IPS DF 6.9 (cell line): Measurements from ENCODE around the gene ANKRD65.
"Not testable (repeated sequence)": the region's sequence is repeated elsewhere in the genome, so short reads cannot be mapped to it uniquely, and the experiment has no call there.

Experiments used
- DNase-seq: peaks from one replicate; pipeline ENCODE4 v3.0.0-alpha.2; 2013; ENCODE audit warnings: low read depth, low spot score
- H3K27ac ChIP-seq: one replicate; pipeline ENCODE4 v1.5.1; 2013; ENCODE audit warnings: low read length, control low read depth
- H3K27me3 ChIP-seq: 2 replicates; pipeline ENCODE4 v1.6.1; 2013; ENCODE audit warnings: mild to moderate bottlenecking, low read length; ENCODE audit not compliant: control insufficient read depth, insufficient read depth
- H3K36me3 ChIP-seq: 2 replicates; pipeline ENCODE4 v1.6.1; 2013; ENCODE audit warnings: low read length; ENCODE audit not compliant: control insufficient read depth, insufficient read depth
- H3K4me1 ChIP-seq: 2 replicates; pipeline ENCODE4 v1.6.1; 2013; ENCODE audit warnings: low read length; ENCODE audit not compliant: control insufficient read depth, insufficient read depth
- H3K4me3 ChIP-seq: 2 replicates; pipeline ENCODE4 v1.5.1; 2013; ENCODE audit warnings: mild to moderate bottlenecking, low read length
- H3K9me3 ChIP-seq: 2 replicates; pipeline ENCODE4 v1.6.1; 2013; ENCODE audit warnings: low read length, inconsistent platforms; ENCODE audit not compliant: control insufficient read depth, insufficient read depth
- WGBS: extraction: QIAGEN DNeasy Blood & Tissue Kit; methylation state at CpG from one replicate; pipeline ENCODE4 v1.1.7; 2013; ENCODE audit warnings: mixed read lengths, missing lambda C conversion rate; ENCODE audit not compliant: insufficient read length, insufficient coverage; 5-methylcytosine and 5-hydroxymethylcytosine counted together

Gene ANKRD65

GRCh38 chr1:1393014-1393413 lies 28.1 kb downstream of the ANKRD65 start:
- no peak overlapping the region for H3K4me3 ChIP-seq
- H3K27ac ChIP-seq, result no peak overlapping the region
- no peaks in the 10 kb centered on the region for H3K9me3 ChIP-seq
- H3K4me1 ChIP-seq, result no peaks in the 10 kb centered on the region
- DNase-seq, result no peak
- H3K36me3 ChIP-seq, result peaks cover 57% of the 10 kb centered on the region
- no CpG with 5 or more reads among the region's 4 CpGs for WGBS
- H3K27me3 ChIP-seq, result no peaks in the 10 kb centered on the region

GRCh38 chr1:1391225-1391624 lies 29.9 kb downstream of the ANKRD65 start:
- WGBS, result no CpG with 5 or more reads among the region's 12 CpGs
- DNase-seq, result no peak
- no peak overlapping the region for H3K27ac ChIP-seq
- no peaks in the 10 kb centered on the region for H3K9me3 ChIP-seq
- no peaks in the 10 kb centered on the region for H3K27me3 ChIP-seq
- H3K4me3 ChIP-seq, result no peak overlapping the region
- H3K36me3 ChIP-seq, result peaks cover 70% of the 10 kb centered on the region
- no peaks in the 10 kb centered on the region for H3K4me1 ChIP-seq

- no peak overlapping the region for H3K4me3 ChIP-seq
- no peaks in the 10 kb centered on the region for H3K9me3 ChIP-seq
- H3K4me1 ChIP-seq, result no peaks in the 10 kb centered on the region
- WGBS, result no CpG with 5 or more reads among the region's 12 CpGs
- no peaks in the 10 kb centered on the region for H3K27me3 ChIP-seq
- H3K36me3 ChIP-seq, result peaks cover 75% of the 10 kb centered on the region
- H3K27ac ChIP-seq, result no peak overlapping the region
- DNase-seq, result no peak
Observed at GRCh38 chr1:1390675-1391074, 30.4 kb downstream of the ANKRD65 start.

- no peak overlapping the region for H3K27ac ChIP-seq
- no peak for DNase-seq
- no peaks in the 10 kb centered on the region for H3K4me1 ChIP-seq
- H3K4me3 ChIP-seq, result no peak overlapping the region
- peaks cover 59% of the 10 kb centered on the region for H3K36me3 ChIP-seq
- WGBS, result no CpG with 5 or more reads among the region's 16 CpGs
- H3K9me3 ChIP-seq, result no peaks in the 10 kb centered on the region
- no peaks in the 10 kb centered on the region for H3K27me3 ChIP-seq
Observed at GRCh38 chr1:1388078-1388472, 33.0 kb downstream of the ANKRD65 start.

DNA sequence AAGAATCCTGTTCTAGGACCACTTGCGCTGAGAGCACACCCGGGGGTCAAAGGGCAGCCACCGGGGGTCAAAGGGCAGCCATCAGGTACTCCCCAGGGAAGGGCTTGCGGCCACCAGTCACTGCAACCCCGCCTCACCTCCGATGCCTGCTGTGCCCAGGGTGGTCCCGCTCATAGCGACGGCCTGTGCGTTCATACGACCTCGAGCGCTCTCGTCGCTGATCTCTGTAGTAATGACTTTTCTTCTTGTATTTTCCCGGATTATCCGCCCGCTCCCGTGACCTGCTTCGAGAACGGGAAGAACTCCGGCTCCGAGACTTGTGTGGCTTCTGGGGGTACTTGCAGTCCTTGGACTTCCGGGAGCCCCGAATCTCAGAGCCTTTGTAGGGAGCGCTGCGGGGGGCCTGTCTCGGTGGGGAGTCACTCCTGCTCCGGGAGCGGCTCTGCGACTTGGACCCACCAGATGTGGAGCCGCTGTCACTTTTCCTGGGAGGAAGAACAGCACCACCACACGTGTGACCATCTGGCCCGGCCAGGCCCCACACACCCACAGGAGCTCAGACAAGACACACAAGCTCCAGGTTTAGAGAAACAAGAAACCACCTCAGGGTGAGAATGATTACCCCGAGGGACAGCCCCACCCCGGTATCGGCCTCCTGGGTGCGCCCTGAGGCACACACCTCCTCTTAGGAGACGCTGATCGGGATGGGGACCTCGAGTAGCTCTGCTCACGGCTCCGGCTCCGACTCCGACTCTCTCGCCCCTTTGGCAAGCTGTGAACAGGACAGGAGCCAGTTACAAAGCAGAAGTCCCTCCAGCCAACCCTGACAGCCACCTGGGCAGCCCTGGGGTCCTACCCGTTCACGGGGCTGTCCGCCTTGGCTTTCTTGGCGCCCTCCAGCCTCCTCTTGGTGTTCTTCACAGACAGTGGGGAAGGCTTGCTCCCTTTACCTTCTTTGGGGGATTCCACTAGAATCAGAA lies 33.7 kb downstream of the ANKRD65 start:
- Histone ChIP-seq H3K4me1 (no peaks in the 10 kb centered on the region), H3K4me3 (no peak overlapping the region), H3K27me3 (no peaks in the 10 kb centered on the region), H3K27ac (no peak overlapping the region), H3K9me3 (no peaks in the 10 kb centered on the region), H3K36me3 (peaks cover 53% of the 10 kb centered on the region)
- no CpG with 5 or more reads among the region's 50 CpGs for WGBS
- DNase-seq, result no peak

- DNase-seq, result no peak
- Histone ChIP-seq H3K27me3 (no peaks in the 10 kb centered on the region), H3K27ac (no peak overlapping the region), H3K4me3 (no peak overlapping the region), H3K9me3 (no peaks in the 10 kb centered on the region), H3K36me3 (peaks cover 48% of the 10 kb centered on the region), H3K4me1 (no peaks in the 10 kb centered on the region)
- no CpG with 5 or more reads among the region's 8 CpGs for WGBS
Observed at GRCh38 chr1:1385931-1386330, 35.1 kb downstream of the ANKRD65 start.

GRCh38 chr1:1385339-1385738 lies 35.7 kb downstream of the ANKRD65 start:
- H3K27me3 ChIP-seq, H3K9me3 ChIP-seq, DNase-seq, H3K4me1 ChIP-seq, H3K4me3 ChIP-seq, H3K27ac ChIP-seq: not testable (repeated sequence)
- peaks cover 43% of the 10 kb centered on the region for H3K36me3 ChIP-seq
- WGBS, result no CpG with 5 or more reads among the region's 29 CpGs

GRCh38 chr1:1381294-1381693 lies 39.8 kb downstream of the ANKRD65 start:
- no CpG with 5 or more reads among the region's 8 CpGs for WGBS
- Histone ChIP-seq H3K27ac (no peak overlapping the region), H3K4me1 (no peaks in the 10 kb centered on the region), H3K4me3 (no peak overlapping the region), H3K27me3 (no peaks in the 10 kb centered on the region), H3K36me3 (peaks cover 10% of the 10 kb centered on the region), H3K9me3 (no peaks in the 10 kb centered on the region)
- no peak for DNase-seq

DNA sequence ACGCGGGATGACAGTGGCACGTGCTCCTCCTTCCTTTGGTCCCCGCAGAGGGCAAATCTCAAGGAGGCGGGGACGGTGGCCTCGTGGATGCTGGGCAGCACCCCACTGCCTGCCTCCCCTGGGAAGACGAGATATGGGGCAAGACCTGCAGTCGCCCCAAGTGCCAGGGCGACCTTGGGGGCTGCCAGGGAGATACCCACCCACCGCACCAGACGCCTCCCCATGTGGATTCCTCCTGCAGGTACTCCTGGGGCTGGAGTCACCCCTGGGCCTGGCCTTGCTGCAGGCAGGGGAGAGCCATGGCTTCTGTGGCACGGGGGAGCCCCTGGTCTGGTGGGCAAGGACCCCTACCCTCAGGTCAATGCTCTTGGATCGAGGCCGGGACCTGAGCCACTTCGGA lies 40.2 kb downstream of the ANKRD65 start:
- Histone ChIP-seq H3K9me3 (no peaks in the 10 kb centered on the region), H3K27me3 (no peaks in the 10 kb centered on the region), H3K36me3 (peaks cover 6% of the 10 kb centered on the region), H3K27ac (no peak overlapping the region), H3K4me1 (no peaks in the 10 kb centered on the region), H3K4me3 (no peak overlapping the region)
- no peak for DNase-seq
- WGBS, result no CpG with 5 or more reads among the region's 16 CpGs

DNA sequence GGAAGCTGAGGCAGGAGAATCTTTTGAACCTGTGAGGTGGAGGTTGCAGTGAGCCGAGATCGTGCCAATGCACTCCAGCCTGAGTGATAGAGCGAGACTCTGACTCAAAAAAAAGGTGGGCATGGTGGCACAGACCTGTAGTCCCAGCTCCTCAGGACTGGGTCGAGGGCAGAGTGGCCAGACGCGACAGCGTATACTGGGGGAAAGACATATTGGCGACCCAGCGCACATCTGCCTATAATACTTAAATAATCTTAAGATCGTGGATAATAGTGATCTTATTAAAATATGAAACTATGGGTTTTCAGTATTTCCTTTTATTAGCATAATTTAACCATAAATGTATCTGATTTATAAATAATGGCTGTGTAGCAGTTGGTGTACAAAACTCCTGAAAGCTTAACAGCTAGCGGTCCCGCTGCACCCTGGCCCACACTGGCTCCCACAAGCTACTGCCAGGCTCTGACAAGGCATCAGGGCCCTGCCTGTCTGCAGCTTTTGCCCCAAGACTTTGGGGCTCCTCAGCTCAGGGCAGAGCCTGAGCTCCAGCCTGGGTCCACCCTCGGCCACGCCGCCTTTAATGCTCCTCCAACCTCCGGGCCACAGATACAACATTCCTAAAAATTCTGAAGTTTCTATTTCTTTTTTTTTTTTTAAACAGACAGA lies 43.4 kb downstream of the ANKRD65 start:
- Histone ChIP-seq H3K4me1 (no peaks in the 10 kb centered on the region; the same call in 1 of the 2 replicates), H3K36me3 (peaks cover 5% of the 10 kb centered on the region; the same call in 1 of the 2 replicates), H3K27ac (no peak overlapping the region), H3K27me3 (no peaks in the 10 kb centered on the region), H3K9me3 (no peaks in the 10 kb centered on the region), H3K4me3 (no peak overlapping the region)
- DNase-seq, result no peak
- WGBS, result no CpG with 5 or more reads among the region's 16 CpGs
